ENCODE data around the gene LAMA1.

- TF ChIP-seq CTCF (IDR thresholded peaks at IDR 0.05) = no peak
- no peak for TF ChIP-seq POLR2A (IDR thresholded peaks at IDR 0.05)
These were observed 12.9 kb downstream of the LAMA1 start for GRCh38 chr18:7104649-7105048.

All from tibial nerve (tissue), 3 donors.